Effector CD8-positive, alpha-beta T cell (primary cell): ENCODE data around the gene ATP10A.

Experiments
- DNase-seq: peaks from one replicate; lab custom pipeline; 2025; lab: John Stamatoyannopoulos, UW

Gene ATP10A

GRCh38 chr15:25740383-25741255 lies 122.5 kb downstream of the ATP10A start:
- no peak for DNase-seq

GRCh38 chr15:25739687-25740121 lies 123.4 kb downstream of the ATP10A start:
- peak; percentile 3 for DNase-seq

GRCh38 chr15:25738171-25738965 lies 124.8 kb downstream of the ATP10A start:
- DNase-seq = no peak

GRCh38 chr15:25737218-25737643 lies 125.9 kb downstream of the ATP10A start:
- DNase-seq = no peak

- DNase-seq = no peak
These were observed 126.7 kb downstream of the ATP10A start for GRCh38 chr15:25736461-25736860.

GRCh38 chr15:25735550-25736384 lies 127.4 kb downstream of the ATP10A start:
- no peak for DNase-seq

- DNase-seq = no peak
These were observed 128.3 kb downstream of the ATP10A start for GRCh38 chr15:25734680-25735355.

- DNase-seq = no peak
These were observed 129.1 kb downstream of the ATP10A start for GRCh38 chr15:25733856-25734679.

GRCh38 chr15:25733036-25733855 lies 129.9 kb downstream of the ATP10A start:
- no peak for DNase-seq

- DNase-seq = no peak
These were observed 130.9 kb downstream of the ATP10A start for GRCh38 chr15:25732191-25732590.

- DNase-seq = no peak
These were observed 131.7 kb downstream of the ATP10A start for GRCh38 chr15:25731411-25731810.

- no peak for DNase-seq
These were observed 132.2 kb downstream of the ATP10A start for GRCh38 chr15:25730918-25731317.

- no peak for DNase-seq
These were observed 134.3 kb downstream of the ATP10A start for GRCh38 chr15:25728816-25729215.

- no peak for DNase-seq
These were observed 135.1 kb downstream of the ATP10A start for GRCh38 chr15:25727867-25728600.

- DNase-seq = no peak
These were observed 136.0 kb downstream of the ATP10A start for GRCh38 chr15:25727116-25727515.

- no peak for DNase-seq
These were observed 137.4 kb downstream of the ATP10A start for GRCh38 chr15:25725758-25726157.

GRCh38 chr15:25724899-25725298 lies 138.2 kb downstream of the ATP10A start:
- no peak for DNase-seq

GRCh38 chr15:25721605-25721955 lies 141.5 kb downstream of the ATP10A start:
- DNase-seq = no peak
